Hepatocyte (in vitro differentiated cells): Measurements from ENCODE around the gene PDE11A. TPM values are rescaled to one million over a fixed set of nuclear protein-coding genes. Genes with fewer than 3 reads are reported as not detected.

Source experiments
- DNase-seq: peaks from one replicate; pipeline ENCODE4 v3.0.0-alpha.2; 2016; ENCODE audit warnings: low spot score
- H2AFZ ChIP-seq: fragments of 200-600 bp; sonication (generic); 2 replicates; pipeline ENCODE4 v1.6.0; 2016; ENCODE audit warnings: antibody characterized with exemption, mild to moderate bottlenecking
- H3K27ac ChIP-seq: fragments of 200-600 bp; sonication (generic); 2 replicates; pipeline ENCODE4 v1.5.1; 2016; ENCODE audit warnings: mild to moderate bottlenecking
- H3K27me3 ChIP-seq: fragments of 200-600 bp; sonication (generic); 2 replicates; pipeline ENCODE4 v1.6.1; 2016
- H3K36me3 ChIP-seq: fragments of 200-600 bp; sonication (generic); replicated peaks from 2 replicates; pipeline ENCODE4 v1.5.1; 2016; ENCODE audit warnings: low read depth; ENCODE audit not compliant: insufficient read depth
- H3K4me1 ChIP-seq: fragments of 200-600 bp; sonication (generic); 2 replicates; pipeline ENCODE4 v1.5.1; 2016; ENCODE audit warnings: mild to moderate bottlenecking, moderate library complexity; ENCODE audit not compliant: insufficient read depth
- H3K4me2 ChIP-seq: fragments of 200-600 bp; sonication (generic); 2 replicates; pipeline ENCODE4 v1.6.0; 2016
- H3K4me3 ChIP-seq: fragments of 200-600 bp; sonication (generic); 2 replicates; pipeline ENCODE4 v1.5.1; 2016; ENCODE audit warnings: mild to moderate bottlenecking
- H3K79me2 ChIP-seq: fragments of 200-600 bp; sonication (generic); 2 replicates; pipeline ENCODE4 v1.6.0; 2017; ENCODE audit warnings: mild to moderate bottlenecking
- H3K9me2 ChIP-seq: fragments of 200-600 bp; sonication (generic); replicated peaks from 2 replicates; pipeline ENCODE4 v1.6.0; 2017; ENCODE audit warnings: mild to moderate bottlenecking; ENCODE audit not compliant: insufficient read depth
- H3K9me3 ChIP-seq: fragments of 200-600 bp; sonication (generic); 2 replicates; pipeline ENCODE4 v1.5.1; 2016; ENCODE audit warnings: low read depth, mild to moderate bottlenecking
- H4K20me1 ChIP-seq: fragments of 200-600 bp; sonication (generic); 2 replicates; pipeline ENCODE4 v1.6.0; 2016; ENCODE audit warnings: mild to moderate bottlenecking; ENCODE audit not compliant: insufficient read depth, poor library complexity, severe bottlenecking
- EZH2 ChIP-seq: fragments of 200-600 bp; sonication (generic); IDR thresholded peaks from 2 replicates; pipeline ENCODE4 v1.6.1; 2016; ENCODE audit warnings: antibody characterized with exemption, mild to moderate bottlenecking, borderline replicate concordance
- EZH2phosphoT487 ChIP-seq: fragments of 200-600 bp; sonication (generic); IDR thresholded peaks from one replicate; pipeline ENCODE4 v1.6.1; 2018; ENCODE audit warnings: antibody characterized with exemption, mild to moderate bottlenecking, low read depth, moderate library complexity; ENCODE audit not compliant: unreplicated experiment, severe bottlenecking
- WGBS: methylation state at CpG from one replicate; pipeline ENCODE4 v1.1.6; 2016; ENCODE audit warnings: low lambda C conversion rate; ENCODE audit errors: missing lambda C conversion rate; 5-methylcytosine and 5-hydroxymethylcytosine counted together
- polyA plus RNA-seq: library from polyadenylated mRNA; unstranded; fragments of >200 nt; fragmentation: Nextera tagmentation; extraction: Ambion mirVana; gene quantifications from 2 replicates; pipeline ENCODE4 v1.2.1, GENCODE V29; 2016
- total RNA-seq: library from RNA; depleted of rRNA; stranded (reverse); fragments of >200 nt; gene quantifications from 2 replicates; pipeline ENCODE4 v1.2.3, GENCODE V29; 2014
- TF ChIP-seq, protein P1 (sequence below): fragments of 200-600 bp; sonication (generic); IDR thresholded peaks from 2 replicates; pipeline ENCODE4 v1.5.1; 2016; ENCODE audit warnings: antibody characterized with exemption, mild to moderate bottlenecking; ENCODE audit not compliant: poor library complexity

Gene PDE11A
- total and polyA plus RNA-seq, 2 experiments from 2014 or later: 0.71 to 1.9 TPM

DNA sequence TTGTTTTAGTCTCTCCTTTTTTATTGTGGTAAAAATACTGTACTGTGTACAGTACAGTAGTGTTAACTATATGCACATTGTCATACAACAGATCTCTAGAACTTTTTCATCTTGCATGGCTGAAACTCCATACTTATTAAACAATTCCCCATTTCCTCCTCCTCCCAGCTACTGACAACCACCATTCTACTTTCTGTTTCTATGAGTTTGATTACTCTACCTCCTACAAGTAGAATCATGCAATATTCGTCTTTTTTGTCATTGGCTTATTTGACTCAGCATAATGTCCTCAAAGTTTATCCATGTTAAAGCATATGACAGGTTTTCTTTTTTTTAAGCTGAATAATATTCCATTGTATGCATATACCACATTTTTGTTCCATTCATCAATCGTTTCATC, 341.8 kb downstream of the PDE11A start:
- no peak for DNase-seq
- no peaks in the 10 kb centered on the region for H3K27me3 ChIP-seq
- peaks cover 11% of the 10 kb centered on the region for H3K4me1 ChIP-seq
- H3K27ac ChIP-seq: no peak overlapping the region
- no peak overlapping the region for H2AFZ ChIP-seq
- H3K4me2 ChIP-seq: no peak overlapping the region
- TF ChIP-seq EZH2: no peak
- TF ChIP-seq, protein P1, sequence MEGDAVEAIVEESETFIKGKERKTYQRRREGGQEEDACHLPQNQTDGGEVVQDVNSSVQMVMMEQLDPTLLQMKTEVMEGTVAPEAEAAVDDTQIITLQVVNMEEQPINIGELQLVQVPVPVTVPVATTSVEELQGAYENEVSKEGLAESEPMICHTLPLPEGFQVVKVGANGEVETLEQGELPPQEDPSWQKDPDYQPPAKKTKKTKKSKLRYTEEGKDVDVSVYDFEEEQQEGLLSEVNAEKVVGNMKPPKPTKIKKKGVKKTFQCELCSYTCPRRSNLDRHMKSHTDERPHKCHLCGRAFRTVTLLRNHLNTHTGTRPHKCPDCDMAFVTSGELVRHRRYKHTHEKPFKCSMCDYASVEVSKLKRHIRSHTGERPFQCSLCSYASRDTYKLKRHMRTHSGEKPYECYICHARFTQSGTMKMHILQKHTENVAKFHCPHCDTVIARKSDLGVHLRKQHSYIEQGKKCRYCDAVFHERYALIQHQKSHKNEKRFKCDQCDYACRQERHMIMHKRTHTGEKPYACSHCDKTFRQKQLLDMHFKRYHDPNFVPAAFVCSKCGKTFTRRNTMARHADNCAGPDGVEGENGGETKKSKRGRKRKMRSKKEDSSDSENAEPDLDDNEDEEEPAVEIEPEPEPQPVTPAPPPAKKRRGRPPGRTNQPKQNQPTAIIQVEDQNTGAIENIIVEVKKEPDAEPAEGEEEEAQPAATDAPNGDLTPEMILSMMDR: no peak
- TF ChIP-seq EZH2phosphoT487: no peak
- no peaks in the 10 kb centered on the region for H3K9me2 ChIP-seq
- H3K9me3 ChIP-seq: no peaks in the 10 kb centered on the region
- no peaks in the 10 kb centered on the region for H4K20me1 ChIP-seq
- H3K79me2 ChIP-seq: no peaks in the 10 kb centered on the region
- WGBS: 94% methylated on average over 2 of the region's 2 CpGs
- H3K4me3 ChIP-seq: no peak overlapping the region
- H3K36me3 ChIP-seq: no peaks in the 10 kb centered on the region

DNA sequence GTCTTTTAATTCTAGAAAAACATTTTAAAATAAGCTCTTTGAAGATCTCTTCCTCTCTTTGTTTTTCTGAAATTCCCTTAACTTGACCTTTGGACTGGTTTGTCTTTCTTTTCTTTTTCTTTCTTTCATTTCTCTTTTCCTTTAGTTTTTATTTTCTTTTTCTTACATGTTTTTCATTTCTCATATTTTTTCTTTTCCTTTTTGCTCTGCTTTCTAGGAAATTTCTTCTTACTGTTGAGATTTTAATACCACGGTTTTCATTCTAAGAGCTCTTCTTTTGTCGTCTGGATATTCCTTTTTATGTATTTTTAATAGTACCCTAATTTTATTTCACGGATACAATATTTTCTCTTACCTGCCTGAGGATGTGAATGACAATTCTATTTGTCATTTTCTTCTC, 342.2 kb downstream of the PDE11A start:
- H3K9me2 ChIP-seq: no peaks in the 10 kb centered on the region
- H3K27ac ChIP-seq: no peak overlapping the region
- H3K4me2 ChIP-seq: no peak overlapping the region
- peaks cover 11% of the 10 kb centered on the region for H3K4me1 ChIP-seq
- H3K9me3 ChIP-seq: no peaks in the 10 kb centered on the region
- TF ChIP-seq EZH2 (no peak), EZH2phosphoT487 (no peak)
- TF ChIP-seq, protein P1: no peak
- H3K36me3 ChIP-seq: no peaks in the 10 kb centered on the region
- H3K4me3 ChIP-seq: no peak overlapping the region
- no peaks in the 10 kb centered on the region for H4K20me1 ChIP-seq
- WGBS: 88% methylated on average over 3 of the region's 3 CpGs
- no peak overlapping the region for H2AFZ ChIP-seq
- DNase-seq: no peak
- no peaks in the 10 kb centered on the region for H3K27me3 ChIP-seq
- no peaks in the 10 kb centered on the region for H3K79me2 ChIP-seq

DNA sequence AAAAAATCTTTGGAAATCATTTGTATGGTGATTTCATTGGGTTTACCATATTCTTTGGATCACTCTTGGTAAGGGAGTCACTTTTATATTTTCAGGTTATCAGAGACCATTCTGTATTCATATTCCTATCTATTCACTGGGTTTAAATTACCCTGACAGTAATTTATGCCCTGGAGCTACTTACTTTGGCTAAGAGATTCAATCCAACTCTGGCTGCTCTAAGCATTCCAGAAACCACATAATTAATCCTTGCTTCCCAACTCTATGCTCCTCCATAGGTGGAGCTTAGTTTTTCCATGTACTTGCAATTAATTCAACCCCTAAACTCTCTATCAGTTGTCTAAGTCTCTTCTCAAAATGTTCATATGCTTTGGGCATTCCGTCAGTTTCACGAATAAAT, 343.7 kb downstream of the PDE11A start:
- Histone ChIP-seq H3K36me3 (no peaks in the 10 kb centered on the region), H3K27ac (no peak overlapping the region), H3K27me3 (no peaks in the 10 kb centered on the region), H3K4me3 (no peak overlapping the region), H4K20me1 (no peaks in the 10 kb centered on the region), H3K9me3 (no peaks in the 10 kb centered on the region), H3K9me2 (no peaks in the 10 kb centered on the region), H3K4me2 (no peak overlapping the region), H3K79me2 (no peaks in the 10 kb centered on the region), H3K4me1 (peaks cover 16% of the 10 kb centered on the region), H2AFZ (no peak overlapping the region)
- WGBS: 85% methylated on average over 2 of the region's 2 CpGs
- TF ChIP-seq EZH2 (no peak), EZH2phosphoT487 (no peak)
- TF ChIP-seq, protein P1: no peak
- no peak for DNase-seq

DNA sequence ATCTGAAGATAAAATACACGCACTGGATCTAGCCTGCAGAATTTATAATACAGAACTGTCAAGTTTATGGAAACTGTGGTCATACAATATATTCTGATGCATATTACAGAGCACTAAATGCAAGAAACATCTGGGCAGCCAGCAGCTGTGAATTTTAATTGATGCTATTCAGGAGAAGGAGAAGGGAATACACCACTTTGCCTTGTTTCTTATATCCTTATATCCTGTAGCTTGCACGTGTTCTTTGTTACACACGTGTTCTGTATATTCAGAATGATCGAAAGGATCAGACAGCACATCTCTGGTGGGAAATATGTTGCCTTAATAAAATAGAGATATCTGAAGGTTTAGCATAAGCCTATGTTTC, 344.2 kb downstream of the PDE11A start:
- H3K4me1 ChIP-seq: peaks cover 16% of the 10 kb centered on the region
- H3K4me2 ChIP-seq: no peak overlapping the region
- H3K9me3 ChIP-seq: no peaks in the 10 kb centered on the region
- H4K20me1 ChIP-seq: no peaks in the 10 kb centered on the region
- H3K79me2 ChIP-seq: no peaks in the 10 kb centered on the region
- no peaks in the 10 kb centered on the region for H3K27me3 ChIP-seq
- H3K36me3 ChIP-seq: no peaks in the 10 kb centered on the region
- TF ChIP-seq EZH2: no peak
- TF ChIP-seq EZH2phosphoT487: no peak
- TF ChIP-seq, protein P1: no peak
- no peaks in the 10 kb centered on the region for H3K9me2 ChIP-seq
- H2AFZ ChIP-seq: no peak overlapping the region
- H3K27ac ChIP-seq: peak overlapping the region; percentile 17
- DNase-seq: no peak
- 47% methylated on average over 4 of the region's 4 CpGs for WGBS
- H3K4me3 ChIP-seq: no peak overlapping the region
